Stimulated activated naive CD8-positive, alpha-beta T cell treated with anti-CD3 and anti-CD28 coated beads, Interleukin-15, Interleukin-2, amounts not matched to agents 100 U/mL and 50 U/mL, for 24 hours (primary cell): Measurements from ENCODE around the gene NANOG.
"Not testable (repeated sequence)": the region's sequence is repeated elsewhere in the genome, so short reads cannot be mapped to it uniquely, and the experiment has no call there.

Experiments
- ATAC-seq: fragments of 150-1000 bp; cut with Tn5 transposase; one replicate; pipeline ENCODE4 v1.10.0; 2021
- DNase-seq: peaks from one replicate; pipeline ENCODE4 v3.0.0; 2021

NANOG gene

DNA sequence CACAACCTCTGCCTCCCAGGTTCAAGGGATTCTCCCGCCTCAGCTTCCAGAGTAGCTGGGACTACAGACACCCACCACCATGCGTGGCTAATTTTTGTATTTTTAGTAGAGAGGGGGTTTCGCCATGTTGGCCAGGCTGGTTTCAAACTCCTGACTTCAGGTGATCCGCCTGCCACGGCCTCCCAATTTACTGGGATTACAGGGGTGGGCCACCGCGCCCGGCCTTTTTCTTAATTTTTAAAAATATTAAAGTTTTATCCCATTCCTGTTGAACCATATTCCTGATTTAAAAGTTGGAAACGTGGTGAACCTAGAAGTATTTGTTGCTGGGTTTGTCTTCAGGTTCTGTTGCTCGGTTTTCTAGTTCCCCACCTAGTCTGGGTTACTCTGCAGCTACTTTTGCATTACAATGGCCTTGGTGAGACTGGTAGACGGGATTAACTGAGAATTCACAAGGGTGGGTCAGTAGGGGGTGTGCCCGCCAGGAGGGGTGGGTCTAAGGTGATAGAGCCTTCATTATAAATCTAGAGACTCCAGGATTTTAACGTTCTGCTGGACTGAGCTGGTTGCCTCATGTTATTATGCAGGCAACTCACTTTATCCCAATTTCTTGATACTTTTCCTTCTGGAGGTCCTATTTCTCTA, at the start of gene NANOG:
NANOG (plus strand) TSS at position 519 of the 645 bp plus-strand sequence. CDS start 213 bp downstream, outside the sequence.
- DNase-seq, result not testable (repeated sequence)

DNA sequence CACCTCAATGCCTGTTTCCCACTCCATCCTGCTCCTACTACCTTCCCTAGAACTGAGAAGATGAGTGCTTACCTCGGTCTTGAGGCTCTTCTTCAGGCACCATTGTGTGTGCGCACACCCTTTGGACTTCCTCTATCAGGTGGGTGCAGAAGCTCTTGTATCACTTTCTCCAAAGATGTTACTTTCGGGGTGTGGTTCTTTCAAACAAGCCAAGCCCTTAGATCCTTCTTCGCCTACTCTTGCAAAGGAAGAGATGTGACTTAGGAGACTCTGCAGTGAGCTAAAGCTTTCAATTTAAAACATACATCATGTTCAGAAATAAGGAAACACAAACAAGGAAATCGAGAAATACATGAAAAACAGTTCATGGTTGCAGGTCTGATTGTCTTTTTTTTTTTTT, 42.0 kb upstream of the NANOG start, which contains the start of gene CLEC4C:
CLEC4C (minus strand) TSS at position 130 of the 400 bp plus-strand sequence; CDS start at position 103, 27 bp downstream.
- DNase-seq, result no peak

More for the DNA sequence above, at the start of gene NANOG:
- not testable (repeated sequence) for ATAC-seq

DNA sequence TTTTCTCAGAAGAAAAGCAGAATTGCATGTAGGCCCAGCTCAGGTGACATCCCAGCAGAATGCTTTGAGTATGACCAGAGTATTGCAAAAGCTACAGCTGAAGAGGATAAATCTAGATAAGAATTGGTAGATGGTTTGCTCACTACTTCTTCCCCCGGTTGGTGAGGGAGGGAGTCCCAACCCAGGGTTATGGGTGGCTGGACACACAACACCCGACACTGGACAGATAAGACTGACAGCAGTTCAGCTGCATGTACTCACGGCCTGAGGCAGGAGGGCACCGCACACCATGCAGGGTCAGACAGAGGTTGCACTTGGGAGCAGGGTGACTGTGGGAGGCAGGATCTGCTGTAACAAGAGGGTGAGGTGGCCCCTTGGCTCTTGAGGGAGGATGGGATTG, 40.4 kb upstream of the NANOG start:
- DNase-seq (no peak), ATAC-seq (no peak)

More for the DNA sequence above, 42.0 kb upstream of the NANOG start, which contains the start of gene CLEC4C:
- ATAC-seq, result no peak

DNA sequence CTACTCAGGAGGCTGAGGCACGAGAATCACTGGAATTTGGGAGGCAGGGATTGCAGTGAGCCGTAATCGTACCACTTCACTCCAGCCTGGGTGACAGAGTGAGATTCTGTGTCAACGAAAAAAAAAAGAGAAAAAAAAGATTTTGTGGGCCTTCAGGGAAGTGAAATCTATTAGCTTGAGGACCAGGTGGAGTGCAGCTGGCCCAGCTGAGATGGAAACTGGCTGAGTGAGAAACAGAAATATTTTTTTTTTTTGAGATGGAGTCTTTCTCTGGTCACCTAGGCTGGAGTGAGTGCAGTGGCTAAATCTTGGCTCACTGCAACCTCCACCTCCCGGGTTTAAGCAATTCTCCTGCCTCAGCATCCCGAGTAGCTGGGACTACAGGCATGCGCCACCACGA, 39.8 kb upstream of the NANOG start:
- DNase-seq (no peak), ATAC-seq (no peak)

DNA sequence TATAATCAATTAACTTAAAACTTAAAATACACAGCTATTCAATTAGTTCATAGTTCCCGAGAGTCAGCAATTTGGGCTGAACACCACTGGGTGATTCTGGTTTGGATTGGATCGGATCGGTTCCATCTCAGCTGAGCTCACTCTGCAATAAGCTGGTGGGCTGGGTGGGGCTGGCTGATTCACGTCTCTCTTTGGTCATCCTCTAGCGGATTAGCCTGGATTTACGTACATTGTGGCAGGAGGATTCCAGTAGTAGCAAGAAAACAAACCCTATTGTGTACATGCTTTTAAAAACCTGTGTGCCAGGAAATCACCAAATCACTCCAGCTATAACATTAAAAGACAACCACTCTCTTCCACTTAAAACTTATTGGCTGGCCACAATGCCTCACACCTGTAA, 38.9 kb upstream of the NANOG start:
- no peak for ATAC-seq

DNA sequence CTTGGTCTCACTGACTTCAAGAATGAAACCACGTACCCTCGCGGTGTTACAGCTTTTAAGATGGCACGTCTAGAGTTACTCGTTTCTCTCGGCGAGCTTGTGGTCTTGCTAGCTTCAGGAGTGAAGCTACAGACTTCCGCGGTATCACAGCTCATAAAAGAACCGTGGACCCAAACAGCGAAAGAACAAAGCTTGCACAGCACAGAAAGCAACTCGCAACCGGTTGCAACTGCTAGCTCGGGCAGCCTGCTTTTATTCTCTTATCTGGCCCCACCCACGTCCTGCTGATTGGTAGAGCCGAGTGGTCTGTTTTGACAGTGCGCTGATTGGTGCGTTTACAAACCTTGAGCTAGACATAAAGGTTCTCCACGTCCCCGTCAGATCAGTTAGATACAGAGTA, 37.8 kb upstream of the NANOG start:
- ATAC-seq, result no peak
- no peak for DNase-seq

More for the DNA sequence above, 38.9 kb upstream of the NANOG start:
- no peak for DNase-seq

DNA sequence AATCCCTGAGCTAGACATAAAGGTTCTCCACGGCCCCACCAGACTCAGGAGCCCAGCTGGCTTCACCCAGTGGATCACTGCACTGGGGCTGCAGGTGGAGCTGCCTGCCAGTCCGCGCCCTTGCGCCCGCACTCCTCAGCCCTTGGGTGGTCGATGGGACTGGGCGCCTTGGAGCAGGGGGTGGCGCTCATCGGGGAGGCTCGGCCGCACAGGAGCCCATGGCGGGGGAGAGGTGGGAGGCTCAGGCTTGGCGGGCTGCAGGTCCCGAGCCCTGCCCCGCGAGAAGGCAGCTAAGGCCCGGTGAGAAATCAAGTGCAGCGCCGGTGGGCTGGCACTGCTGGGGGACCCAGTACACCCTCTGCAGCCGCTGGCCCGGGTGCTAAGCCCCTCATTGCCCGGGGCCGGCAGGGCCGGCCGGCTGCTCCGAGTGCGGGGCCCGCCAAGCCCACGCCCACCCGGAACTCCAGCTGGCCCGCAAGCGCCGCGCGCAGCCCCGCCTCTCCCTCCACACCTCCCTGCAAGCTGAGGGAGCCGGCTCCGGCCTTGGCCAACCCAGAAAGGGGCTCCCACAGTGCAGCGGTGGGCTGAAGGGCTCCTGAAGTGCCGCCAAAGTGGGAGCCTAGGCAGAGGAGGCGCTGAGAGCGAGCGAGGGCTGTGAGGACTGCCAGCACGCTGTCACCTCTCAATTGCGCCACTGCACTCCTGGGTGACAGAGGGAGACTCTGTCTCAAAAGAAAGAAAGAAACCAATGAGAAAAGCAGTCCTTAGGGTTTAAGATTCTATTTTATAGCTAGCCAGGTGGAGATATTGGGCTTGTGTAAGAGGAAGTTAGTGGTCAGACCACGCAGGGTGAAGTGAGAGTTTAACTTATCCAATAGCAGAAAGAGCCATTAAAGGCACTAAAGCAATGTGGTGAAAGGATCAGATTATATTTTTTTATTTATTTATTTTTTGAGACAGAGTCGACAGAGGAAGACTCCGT, 37.0 kb upstream of the NANOG start:
- not testable (repeated sequence) for DNase-seq, ATAC-seq

DNA sequence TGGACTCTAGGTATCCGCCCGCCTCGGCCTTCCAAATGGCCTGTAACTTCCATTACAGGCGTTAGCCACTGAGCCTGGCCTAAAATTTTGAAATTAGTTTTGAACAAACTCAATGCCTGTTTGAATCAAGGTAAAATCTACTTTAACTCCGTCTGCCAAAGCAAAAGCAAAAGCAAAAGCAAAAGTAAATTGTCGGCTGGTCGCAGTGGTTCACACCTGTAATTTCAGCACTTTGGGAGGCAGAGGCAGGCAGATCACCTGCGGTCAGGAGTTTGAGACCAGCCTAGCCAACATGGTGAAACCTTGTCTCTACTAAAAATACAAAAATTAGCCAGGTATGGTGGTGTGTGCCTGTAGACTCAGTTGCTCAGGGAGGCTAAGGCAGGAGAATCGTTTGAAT, 33.5 kb upstream of the NANOG start:
- DNase-seq, ATAC-seq: not testable (repeated sequence)

DNA sequence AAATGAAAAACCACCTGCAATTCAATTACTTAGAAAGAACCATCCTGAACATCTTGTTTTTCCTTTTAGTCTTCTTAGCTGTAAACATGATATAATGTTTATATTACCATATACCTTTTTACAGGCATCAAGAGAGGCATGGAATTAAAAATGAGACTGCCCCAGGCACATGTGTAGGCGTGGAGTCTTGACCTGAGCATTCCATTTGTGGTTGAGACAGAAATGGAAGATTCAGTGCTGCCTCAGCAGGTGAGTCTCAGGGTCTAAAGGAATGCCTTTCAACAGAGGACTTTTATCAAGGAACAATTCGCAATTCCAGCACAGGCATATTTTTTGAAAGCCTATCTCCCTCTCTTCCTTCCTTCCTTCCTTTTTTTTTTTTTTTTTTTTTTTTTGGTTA, 32.2 kb upstream of the NANOG start:
- DNase-seq (no peak), ATAC-seq (no peak)

DNA sequence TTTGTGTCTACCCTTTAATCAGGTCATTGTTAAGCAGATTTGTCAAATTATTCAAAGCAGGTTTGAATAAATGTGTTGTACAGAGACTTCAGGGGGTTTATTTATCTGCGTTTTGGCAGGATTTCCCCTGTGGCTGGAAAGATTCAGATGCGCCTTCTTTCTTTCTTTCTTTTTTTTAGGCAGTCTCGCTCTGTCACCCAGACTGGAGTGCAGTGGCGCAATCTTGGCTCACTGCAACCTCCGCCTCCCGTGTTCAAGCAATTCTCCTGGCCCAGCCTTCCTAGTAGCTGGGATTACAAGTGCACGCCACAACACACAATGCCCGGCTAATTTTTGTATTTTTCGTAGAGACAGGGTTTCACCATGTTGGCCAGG, 30.4 kb upstream of the NANOG start:
- no peak for DNase-seq
- no peak for ATAC-seq

DNA sequence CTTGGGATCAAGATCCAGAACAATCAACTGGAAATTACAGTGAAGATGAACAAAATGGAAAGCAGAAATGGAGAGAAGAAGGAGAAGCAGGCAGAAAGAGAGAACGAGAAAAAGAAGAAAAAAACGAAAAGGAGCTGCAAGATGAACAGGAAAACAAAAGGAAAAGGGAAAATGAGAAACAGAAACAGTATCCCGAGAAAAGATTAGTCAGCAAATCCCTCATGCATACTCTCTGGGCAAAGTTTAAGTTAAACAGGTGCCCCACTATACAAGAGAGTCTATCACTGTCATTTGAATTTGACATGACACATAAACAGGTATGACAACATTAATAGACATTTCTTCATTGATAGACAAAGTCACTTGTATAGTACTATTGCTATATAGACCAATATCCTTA, 19.2 kb upstream of the NANOG start:
- no peak for DNase-seq
- no peak for ATAC-seq

DNA sequence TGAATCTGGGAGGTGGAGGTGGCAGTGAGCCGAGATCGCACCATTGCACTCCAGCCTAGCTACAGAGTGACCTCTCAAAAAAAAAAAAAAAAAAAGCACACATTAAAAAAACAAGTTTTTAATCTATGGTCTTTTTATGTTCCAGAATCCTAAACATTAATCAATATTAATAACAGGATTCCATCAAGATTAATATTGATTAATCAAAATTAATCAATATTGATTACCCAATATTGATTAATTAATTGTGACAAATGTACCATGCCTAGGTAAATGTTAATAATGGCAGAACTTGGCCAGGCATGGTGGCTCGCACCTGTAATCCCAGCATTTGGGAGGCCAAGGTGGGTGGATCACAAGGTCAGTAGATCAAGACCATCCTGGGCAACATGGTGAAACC, 7.9 kb upstream of the NANOG start:
- DNase-seq (no peak), ATAC-seq (no peak)

DNA sequence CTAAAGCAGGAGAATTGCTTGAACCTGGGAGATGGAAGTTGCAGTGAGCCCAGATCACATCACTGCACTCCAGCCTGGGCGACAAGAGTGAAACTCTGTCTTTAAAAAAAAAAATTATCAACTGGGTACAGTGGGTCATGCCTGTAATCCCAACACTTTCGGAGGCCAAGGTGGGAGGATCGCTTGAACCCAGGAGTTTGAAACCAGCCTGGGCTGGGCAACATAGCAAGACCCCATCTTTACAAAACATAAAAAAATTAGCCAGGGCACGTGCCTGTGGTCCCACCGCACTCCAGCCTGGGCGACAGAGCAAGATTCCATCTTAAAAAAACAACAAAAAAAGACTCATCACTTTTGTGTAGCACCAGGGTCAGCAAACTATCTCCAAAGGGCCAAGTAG, 7.1 kb upstream of the NANOG start:
- ATAC-seq (no peak), DNase-seq (no peak)

DNA sequence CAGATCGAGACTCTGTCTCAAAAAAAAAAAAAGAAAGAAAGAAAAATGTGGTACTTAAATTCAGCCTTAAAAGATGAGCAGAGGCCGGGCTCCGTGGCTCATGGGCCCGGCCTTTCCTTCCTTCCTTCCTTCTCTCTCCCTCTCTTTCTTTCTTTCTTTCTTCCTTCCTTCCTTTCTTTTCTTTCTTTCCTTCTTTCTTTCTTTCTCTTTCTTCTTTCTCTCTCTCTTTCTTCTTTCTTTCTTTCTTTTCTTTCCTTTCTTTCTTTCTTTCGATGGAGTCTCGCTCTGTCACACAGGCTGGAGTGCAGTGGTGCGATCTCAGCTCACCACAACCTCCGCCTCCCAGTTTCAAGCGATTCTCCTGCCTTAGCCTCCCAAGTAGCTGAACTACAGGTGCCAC, 5.8 kb upstream of the NANOG start:
- not testable (repeated sequence) for DNase-seq, ATAC-seq

DNA sequence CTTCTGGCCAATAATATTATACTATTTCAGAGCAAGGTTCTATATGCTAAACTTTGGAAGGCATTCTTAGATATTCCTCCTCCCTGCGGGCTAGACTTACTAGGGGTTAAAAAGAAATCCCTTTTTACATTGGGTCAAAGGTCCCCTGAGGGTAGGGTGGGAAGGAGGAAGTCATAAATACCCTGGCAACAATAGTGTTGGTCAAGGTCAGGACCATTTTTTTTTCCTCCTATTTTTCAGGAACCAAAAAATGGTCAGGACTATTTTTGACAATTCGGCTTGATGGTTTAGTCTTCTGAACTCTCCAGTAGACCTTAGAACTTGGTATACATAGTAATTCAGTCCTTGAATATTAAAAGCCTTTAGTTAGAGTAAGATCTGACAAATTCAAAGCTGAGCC, 4.5 kb upstream of the NANOG start:
- no peak for ATAC-seq
- no peak for DNase-seq

DNA sequence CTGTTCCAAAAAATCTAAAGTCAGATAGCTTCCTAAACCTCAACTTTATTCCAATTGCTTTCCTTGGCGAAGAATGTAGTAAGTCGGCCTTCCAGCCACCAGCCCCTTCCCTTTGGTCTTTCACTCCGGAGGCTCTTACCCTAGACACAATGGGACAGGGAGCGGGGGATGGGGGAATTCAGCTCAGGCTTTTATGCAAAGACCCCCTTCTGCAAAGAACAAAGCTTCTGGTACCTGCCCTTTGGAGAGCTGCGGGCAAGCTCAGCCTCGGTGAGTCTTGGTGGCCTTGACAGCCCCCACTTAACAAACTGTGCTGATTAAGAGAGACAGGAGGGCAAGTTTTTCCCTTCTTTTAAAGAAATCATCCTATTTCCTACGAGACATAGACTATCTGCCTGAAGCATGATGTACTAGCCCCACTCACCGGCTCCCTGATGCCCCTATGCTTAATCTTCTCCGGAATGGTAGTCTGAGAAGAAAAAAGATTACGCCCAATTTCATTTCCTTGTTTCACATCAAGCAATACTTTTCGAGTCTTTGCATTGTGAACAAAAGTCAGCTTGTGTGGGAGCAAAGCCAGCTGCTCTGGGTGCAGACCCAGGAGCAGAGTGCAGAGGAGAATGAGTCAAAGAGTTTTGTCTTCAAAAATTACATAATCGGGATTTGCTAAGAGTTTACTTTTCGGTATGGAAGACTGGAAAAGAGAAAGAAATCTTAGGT, 1.5 kb upstream of the NANOG start:
- DNase-seq, result no peak
- ATAC-seq, result no peak

DNA sequence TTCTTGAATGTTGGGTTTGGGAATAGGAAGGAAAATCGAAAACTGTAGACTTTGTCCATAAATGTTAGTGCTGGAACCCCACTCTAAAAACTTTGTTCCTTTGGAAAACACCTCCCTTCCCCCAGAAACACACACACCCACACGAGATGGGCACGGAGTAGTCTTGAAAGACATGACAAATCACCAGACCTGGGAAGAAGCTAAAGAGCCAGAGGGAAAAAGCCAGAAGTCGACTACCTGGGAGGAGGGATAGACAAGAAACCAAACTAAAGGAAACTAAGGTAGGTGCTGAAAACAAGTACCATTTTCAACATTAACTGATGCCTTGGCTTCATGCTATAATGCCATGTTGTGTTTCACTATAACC, 925 bp upstream of the NANOG start:
- no peak for ATAC-seq
- DNase-seq, result no peak

DNA sequence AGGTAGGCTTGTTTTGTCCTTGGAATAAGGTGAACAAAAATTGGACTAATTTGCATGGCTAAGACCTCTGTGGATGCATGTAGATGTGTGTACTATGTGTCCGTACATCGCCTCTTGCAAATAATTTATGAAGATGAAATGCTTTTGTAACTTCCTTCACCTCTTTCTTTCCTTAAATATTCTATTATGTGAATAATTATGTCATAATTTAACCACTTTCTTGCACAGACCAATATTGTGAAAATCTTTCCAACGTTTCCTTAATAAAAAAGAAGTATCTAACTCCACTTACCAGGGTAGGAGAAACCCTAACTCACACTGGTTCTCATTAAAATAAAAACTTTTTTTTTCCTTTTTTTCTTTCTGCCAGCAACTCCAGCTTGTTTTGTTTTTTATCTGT, 4.0 kb downstream of the NANOG start:
- DNase-seq (no peak), ATAC-seq (no peak)

DNA sequence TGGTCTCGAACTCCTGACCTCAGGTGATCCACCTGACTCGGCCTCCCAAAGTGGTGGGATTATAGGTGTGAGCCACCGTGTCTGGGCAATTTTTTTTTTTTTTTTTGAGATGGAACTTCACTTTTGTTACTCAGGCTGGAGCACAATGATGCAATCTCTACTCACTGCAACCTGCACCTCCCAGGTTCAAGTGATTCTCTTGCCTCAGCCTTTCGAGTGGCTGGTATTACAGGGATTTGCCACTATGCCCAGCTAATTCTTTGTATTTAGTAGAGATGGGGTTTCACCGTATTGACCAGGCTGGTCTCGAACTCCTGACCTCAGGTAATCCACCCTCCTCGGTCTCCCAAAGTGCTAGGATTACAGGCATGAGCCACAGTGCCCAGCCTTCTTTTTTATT, 8.1 kb downstream of the NANOG start:
- not testable (repeated sequence) for ATAC-seq, DNase-seq

DNA sequence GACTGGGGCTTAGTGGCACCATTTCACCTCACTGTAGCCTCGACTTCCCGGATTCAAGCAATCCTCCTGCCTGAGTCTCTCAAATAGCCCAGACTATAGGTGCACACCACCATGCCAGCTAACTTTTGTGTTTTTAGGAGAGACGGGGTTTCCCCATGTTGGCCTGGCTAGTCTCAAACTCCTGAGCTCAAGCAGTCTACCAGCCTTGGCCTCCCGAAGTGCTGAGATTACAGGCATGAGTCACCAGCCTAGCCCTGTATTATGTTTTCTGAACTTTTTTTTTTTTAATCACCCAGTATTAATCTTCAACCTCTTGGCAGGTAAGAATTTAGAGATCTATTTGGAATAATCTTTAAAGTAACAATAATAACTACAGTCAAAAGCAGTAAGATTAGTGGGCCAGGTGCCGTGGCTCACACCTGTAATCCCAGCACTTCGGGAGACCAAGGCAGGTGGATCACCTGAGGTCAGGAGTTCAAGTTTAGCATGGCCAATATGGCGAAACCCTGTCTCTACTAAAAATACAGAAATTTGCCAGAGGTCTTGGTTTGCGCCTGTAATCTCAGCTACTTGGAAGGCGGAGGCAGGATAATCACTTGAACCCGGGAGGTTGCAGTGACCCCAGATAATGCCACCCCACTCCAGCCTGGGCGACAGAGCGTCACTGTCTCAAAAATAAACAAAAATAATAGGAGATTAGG, 8.6 kb downstream of the NANOG start:
- ATAC-seq (no peak), DNase-seq (no peak)

DNA sequence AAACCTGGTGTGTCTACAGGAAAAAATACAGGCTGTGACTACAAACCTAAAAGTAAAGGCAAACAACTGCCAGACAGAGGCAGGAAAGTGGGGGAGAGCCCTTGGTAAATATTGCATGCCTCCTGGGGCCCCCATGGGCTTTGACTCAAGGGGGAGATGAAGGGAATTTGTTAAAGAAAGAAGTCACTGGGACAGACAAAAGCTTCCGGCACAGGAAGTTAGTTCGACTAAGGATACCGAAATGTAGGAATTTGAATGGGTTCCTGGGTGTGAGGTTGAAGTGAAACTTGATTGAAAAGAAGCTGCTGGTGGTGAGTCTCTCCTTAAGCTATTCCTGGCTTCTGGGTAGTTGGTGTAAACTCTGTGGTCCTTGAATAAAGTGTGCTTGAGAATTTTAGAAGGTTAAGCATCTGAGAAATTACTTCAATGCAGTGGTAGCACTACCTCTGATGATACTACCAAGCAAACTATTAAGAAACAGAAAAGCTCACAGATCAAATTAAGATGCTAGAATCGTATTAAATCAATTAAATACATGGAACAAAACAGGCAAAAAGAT, 9.6 kb downstream of the NANOG start:
- not testable (repeated sequence) for DNase-seq, ATAC-seq

DNA sequence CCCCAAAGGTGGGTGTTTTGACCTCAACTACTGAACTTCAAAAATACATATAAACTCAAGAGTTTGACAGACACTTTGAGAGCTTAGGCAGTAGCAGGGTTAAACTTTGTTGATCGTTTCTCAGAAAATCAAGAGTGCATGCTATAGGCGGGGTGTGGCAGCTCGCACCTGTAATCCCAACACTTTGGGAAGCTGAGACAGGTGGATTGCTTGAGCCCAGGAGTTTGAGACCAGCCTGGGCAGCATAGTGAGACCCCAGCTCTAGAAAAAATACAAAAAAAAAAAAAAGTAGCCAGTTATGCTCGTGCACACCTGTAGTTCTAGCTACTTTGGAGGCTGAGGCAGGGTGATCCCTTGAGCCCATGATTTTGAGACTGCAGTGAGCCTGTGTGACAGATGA, 12.3 kb downstream of the NANOG start:
- no peak for DNase-seq
- no peak for ATAC-seq
